ENCODE results near the gene RBBP9.
"Not testable (repeated sequence)": the region's sequence is repeated elsewhere in the genome, so short reads cannot be mapped to it uniquely, and the experiment has no call there.

RBBP9 gene

DNA sequence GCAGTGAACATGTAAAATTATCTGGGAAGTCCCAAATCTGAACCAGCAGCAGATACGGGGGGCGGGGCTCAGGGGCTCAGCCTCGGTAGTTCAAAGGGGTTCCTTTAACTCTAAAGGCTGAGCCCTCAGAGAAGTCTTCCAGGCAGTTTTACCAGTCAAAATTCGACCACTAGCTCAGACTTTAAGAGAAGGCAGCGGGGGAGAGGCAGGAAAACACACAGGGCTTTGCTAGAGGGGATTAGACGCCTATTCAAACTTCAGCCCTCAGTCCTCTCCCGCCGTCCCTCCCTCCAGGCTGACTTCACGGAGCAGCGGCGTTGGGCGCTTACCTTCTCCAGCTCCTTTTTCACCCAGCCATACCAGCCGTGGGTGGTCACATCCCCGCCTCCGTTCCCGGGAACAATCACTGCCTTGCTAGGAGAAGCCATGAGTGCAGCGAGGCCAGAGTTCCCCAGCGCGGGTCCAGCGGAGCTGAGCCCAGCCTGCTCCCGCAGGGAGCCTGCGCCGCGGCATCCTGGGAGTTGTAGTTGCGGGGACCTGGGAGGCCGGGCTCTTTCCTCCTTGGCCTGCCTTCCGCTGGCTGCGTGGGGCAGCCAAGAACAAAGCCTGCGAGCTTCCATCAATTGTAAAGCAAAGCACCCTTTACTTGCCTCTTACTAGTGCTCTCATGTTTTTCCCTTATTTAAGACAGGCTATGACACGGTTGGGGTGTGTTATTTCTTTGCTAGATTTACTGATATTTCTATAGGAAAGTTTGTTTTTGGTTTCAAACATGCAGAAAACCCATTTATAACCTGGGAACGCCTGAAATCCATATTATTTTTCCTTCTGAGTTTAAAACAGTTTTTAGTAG is at the start of gene RBBP9:
TSS of gene RBBP9 (minus strand) at position 486 of the 853 bp plus-strand sequence. CDS start at position 428, 58 bp downstream.
- peak; percentile 43 for DNase-seq

DNA sequence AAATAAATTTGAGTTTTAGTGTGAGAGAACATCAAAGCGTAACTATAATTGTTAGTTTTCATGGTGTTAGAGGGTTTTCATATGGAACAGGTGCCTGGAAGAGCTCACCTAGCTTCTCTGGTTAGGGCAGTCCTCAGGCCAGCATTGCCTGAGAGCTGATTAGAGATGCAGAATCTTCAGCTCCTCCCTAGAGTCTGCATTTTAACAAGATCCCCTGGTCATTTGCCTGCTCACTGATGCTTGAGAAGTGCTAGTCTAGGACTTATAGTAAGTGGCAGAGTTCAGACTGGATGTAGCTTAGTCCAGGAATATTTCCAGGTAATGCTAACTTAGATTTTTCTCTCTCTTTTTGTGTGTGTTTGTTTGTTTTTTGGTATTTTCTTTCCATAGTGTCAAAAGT is 48.5 kb upstream of the RBBP9 start:
- no peak for DNase-seq

DNA sequence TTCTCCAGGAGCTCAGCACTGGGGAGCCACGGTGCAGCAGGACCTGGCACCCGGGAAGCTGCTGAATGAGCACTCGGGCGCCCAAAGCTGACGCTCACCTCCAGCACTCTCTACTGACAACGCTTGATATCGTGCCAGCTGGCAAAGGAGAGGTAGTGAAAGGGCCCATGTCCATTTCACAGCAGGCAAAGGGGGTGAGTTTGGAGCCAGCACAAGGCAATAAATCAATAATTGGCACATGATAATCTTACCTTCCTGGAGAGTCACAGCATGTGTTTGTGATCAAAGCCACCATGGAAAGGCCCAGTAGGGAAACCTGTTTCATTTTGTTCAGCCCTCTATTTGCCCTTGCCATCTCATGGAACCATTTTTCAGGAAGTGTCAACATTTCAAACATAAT is 46.9 kb upstream of the RBBP9 start:
- DNase-seq = no peak

DNA sequence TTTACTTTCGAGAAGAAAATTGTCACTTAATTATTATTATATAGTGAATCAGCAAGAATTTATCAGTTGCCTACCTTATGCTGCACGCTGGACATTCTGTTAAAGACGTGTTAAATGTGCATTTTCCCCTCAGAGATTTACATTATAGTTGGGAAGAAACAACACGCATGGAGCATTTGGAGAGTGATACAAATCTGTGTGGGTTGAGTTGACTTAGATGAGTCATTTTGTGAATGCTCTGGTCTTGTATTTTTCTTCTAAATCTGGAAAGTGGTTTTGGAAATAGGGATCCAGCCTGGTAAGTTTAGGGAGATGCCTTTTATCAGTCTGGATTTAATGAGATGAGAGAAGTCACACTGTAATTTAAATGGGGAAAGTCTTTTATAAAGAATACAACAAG is 46.2 kb upstream of the RBBP9 start:
- DNase-seq = no peak

DNA sequence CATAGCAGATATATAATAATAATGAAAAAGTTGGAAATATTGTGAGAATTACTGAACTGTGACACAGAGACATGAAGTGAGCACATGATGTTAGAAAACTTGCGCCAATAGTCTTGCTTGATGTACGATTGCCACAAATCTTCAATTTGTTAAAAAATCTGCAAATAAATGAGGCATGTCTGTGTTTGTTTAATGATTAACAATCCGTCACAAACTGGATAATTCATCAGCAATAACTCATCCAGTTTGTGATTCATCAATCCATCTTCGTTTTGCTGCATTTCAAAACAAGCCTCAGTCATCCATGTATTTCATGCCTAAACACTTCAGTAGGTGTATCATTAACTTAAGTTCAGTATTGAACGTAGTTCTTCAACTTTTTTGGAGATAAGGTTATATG is 44.7 kb upstream of the RBBP9 start:
- no peak for DNase-seq

DNA sequence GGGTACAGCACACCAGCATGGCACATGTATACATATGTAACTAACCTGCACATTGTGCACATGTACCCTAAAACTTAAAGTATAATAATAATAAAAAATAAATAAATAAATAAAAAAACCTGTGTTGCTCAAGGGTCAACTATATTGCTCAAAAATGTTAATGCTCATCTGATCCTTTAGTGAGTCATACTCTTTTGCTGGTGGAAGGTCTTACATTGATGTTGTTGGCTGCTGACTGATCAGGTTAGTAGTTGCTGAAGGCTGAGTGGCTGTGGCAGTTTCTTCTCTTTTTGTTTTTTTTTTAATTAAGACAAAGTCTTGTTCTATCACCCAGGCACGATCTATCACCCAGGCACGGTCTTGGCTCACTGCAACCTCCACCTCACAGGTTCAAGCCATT is 40.6 kb upstream of the RBBP9 start:
- no peak for DNase-seq

DNA sequence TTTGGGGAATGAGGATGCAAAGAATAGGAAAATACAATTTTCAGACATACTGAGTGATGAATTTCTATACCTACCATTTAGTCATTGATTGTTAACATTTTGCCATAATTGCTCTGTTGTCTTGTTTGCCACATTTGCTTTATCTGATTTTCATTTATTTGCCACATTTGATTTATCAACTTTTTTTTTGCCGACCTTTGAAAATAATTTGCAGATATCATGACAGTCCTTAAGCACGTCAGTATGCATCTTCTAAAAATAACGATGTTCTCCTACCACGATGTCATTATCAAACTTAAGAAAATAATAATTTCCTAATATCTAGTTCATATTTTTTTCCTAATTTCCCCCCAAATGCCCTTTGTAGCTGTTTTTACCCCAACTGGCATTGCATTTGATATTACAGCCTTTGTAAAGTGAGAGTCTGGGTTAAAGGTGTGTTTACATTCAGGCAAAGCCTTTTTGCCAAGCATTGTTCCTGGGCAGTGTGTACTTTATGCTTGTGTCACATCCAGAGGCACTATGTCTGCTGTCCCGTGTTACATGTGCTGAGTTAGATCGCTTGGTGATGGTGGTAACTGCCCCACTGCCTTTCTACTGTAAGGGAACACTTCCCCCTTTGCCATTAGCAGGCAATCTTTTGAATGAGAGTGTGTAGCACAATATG is 37.1 kb upstream of the RBBP9 start:
- DNase-seq = no peak

DNA sequence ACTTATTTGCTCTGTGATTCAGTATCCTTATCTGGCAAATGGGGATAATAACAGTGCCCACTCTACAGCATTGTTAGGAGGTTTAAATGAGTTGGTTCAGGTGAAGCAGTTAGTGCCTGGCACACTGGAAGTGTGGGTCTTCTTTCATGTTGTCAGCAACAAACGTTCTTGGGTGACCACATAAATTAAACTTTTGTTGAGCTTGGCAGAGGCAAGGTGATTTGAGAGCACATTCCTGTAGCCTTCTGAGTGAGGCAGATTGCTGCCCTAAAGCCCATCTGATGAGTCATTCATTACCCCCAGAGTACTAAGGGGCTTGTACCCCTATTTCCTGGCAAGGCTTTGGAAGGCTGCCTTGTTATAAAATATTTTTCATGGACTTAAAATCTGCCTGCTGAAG is 36.5 kb upstream of the RBBP9 start:
- DNase-seq = no peak

DNA sequence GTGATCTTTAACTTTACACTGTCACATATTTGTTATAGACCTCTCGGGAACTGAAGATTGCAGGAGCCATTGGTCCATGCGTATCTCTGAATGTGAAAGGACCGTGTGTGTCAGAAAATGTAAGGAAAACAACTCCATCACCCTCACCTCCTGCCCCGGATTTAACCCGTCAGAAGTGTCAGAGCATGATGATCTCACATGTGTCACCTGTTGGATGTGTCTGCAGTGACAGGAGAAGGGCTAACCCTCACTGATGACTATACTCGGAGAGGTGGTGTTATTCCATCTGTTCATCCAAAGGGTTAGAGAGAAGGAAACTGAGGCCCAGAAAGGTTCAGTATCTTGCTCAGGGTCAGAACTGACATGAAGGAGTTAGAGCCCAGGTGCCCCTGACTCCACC is 35.6 kb upstream of the RBBP9 start:
- DNase-seq = no peak

DNA sequence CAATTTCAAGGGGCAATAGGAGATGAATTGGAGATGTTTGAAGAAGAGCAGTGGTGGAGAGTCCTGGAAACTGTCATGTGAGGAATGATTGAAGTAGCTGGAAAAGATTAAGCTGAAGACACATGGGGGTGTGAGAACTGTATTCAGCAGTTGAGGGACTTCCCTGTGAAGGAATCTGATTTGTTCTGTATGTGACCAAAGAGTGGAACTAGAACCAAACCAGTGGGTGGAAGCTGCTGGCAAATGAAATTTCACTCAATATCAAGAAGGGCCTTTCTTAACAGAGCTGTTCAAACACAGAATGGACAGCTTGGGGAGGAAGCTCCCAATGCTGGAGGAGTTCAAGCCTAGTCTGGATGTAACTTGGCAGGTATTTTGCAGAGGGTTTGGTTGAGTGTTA is 32.0 kb upstream of the RBBP9 start:
- DNase-seq = no peak

DNA sequence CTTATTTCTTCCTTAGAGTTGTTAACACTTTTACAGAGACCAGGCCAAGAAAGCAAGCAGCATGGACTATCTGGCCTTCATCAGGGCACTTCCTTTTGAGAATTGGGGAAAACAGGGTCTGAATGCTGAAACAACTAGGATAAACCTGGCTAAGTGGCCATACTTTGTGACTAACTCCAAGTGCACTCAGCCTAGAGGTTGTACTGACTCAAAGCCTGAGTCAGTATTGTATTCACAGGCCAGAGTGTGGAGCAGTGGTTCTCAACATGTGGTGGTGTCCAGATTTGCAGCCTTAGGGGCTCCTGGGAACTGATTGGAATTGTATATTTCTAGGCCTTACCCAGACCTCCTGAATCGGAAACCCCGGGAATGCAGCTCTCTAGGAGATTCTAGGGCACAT is 30.8 kb upstream of the RBBP9 start:
- DNase-seq = no peak

DNA sequence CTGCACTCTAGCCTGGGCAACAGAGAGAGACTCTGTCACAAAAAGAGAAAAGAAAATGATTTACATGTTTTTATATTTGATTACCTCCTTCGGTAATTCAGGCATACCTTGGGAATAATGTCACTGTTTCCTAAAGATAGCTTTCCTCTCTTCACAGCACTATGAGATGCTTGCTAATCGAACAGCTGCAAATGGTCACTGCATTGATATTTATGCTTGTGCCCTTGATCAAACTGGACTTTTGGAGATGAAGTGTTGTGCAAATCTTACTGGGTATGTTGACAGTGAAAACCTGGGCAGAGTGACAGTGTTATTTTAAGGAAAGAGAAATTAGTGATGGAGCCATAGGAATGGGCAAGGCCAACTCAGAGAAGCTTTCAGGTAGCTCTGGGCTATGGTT is 30.3 kb upstream of the RBBP9 start:
- DNase-seq = no peak

DNA sequence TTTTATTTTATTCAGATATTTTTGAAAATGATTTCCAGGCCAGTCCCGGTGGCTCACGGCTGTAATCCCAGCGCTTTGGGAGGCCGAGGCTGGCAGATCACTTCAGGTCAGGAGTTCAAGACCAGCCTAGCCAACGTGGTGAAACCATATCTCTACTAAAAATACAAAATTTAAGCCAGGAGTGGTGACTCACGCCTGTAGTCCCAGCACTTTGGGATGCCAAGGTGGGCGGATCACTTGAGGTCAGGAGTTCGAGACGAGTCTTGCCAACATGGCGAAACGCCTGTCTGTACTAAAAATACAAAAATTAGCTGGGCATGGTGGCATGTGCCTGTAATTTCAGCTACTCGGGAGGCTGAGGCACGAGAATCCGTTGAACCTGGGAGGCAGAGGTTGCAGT is 29.7 kb upstream of the RBBP9 start:
- DNase-seq = not testable (repeated sequence)

DNA sequence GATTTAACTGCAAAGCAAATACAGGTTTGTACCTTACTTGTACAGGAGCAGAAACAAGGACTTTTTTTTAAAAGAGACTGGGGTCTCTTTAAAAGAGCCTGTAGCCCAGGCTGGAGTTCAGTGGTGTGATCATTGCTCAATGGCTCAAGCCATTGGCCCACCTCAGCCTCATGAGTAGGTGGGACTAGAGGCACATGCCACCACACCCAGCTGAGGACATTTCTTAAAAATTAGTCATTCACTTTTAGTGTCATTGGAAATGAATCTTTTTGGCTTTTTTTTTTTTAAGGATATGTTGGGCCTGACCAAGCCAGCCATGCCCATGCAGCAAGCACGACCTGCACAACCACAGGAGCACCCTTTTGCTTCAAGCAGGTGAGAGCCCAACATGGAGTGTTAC is 27.6 kb upstream of the RBBP9 start:
- DNase-seq = no peak

DNA sequence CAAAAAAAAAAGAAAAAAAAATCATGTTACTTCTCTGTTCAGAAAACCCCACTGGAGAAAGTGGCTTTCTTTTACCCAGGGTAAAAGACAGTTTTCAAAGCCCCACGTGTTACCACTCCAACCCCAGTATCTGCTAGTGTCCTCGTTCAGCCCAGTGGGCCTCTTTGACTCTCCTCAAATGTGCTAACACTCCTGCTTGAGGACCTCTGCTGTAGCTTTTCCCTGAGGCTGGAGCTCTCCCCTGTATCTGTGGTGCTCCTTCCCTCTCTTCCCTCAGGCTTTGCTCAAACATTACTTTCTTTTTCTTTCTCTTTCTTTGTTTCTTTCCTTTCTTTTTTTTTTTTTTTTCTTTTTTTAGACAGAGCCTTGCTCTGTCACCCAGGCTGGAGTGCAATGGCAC is 26.0 kb upstream of the RBBP9 start:
- DNase-seq = no peak

DNA sequence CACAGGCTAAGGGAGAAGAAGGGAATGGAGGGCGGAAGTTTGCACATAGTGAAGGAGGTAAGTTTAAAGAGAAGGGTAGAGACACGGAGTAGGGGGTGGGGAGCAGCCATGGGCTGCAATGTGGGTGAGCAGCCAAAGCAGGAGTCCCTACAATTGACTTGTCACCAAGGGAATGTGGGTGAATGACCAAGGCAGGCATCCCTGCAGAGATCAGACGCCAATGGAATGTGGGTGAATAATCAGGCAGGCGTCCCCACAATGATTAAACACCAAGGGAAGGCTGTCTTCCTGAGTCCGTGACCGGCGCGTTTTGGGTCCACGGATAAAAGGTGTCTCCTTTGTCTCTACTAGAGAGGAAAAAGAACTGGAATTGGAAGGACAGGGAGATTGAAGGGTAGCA is 25.0 kb upstream of the RBBP9 start:
- DNase-seq = not testable (repeated sequence)

DNA sequence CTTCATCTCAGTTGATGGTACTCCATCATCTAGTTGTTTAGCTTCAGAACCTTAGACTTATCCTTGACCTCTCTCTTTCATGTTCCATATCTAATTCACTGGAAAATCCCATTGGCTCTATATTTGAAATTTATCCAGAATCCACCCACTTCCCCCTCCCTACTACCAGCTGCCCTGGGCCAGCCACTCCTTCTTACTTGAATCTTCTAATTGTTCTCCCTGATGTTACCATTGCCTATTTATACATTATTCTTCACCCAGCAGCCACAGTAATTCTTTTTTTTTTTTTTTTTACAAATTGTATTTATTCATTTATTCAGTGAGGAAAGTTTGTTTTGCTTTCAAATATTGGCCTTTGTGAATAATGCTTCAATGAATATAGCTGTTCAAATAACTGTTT is 18.9 kb upstream of the RBBP9 start:
- DNase-seq = no peak

DNA sequence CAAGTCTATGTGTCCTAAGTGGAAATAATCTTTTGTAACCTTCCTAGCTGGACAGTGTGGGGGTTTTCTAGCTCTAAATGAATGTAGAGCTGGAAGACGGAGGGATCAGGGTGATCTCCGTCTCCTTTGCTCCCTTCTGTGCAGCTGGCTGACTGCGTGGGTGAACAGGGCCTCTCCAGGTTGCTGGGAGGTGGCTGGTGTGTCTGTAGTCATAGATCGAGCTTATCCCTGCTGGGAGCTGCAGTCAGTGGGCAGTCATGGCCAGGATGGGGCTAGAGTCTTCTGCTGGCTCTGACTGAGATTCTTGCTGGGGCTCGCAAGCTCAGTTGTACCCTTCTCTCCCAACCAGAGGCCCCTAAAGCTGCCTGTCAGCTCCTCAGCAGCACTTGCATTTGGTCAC is 17.1 kb upstream of the RBBP9 start:
- DNase-seq = no peak

DNA sequence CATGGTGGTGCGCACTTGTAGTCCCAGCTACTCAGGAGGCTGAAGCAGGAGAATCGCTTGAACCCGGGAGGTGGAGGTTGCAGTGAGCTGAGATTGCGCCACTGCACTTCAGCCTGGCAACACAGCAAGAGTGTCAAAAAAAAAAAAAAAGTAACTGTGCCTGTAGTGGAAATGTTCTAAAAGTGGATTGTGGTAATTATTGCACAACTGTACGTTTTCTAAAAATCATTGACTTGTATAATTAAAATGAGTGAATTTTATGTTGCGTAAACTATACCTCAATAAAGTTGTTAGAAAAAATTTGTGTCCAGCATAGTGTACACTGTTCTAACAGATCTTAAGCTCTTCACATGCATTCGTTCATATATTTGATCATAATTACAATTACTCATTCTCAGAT is 16.2 kb upstream of the RBBP9 start:
- no peak for DNase-seq

DNA sequence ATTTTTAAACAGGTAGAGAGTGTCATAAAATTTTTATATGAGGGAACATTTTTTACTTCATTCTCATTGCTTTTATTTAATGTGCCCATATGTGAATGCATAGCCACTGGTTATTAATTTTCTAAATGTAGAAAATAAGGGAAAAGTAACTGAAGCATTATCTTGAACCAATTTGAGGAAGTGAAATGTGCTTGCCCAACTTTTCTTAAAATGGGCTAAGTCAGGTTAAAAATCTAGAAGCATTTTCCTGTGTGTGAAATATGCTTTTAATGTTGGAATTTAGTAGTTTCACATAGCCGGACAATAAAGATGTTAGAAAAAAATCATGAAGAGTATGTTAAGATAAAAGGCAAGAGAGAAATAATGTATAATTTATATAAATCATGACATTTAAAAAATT is 14.5 kb upstream of the RBBP9 start:
- DNase-seq = no peak

DNA sequence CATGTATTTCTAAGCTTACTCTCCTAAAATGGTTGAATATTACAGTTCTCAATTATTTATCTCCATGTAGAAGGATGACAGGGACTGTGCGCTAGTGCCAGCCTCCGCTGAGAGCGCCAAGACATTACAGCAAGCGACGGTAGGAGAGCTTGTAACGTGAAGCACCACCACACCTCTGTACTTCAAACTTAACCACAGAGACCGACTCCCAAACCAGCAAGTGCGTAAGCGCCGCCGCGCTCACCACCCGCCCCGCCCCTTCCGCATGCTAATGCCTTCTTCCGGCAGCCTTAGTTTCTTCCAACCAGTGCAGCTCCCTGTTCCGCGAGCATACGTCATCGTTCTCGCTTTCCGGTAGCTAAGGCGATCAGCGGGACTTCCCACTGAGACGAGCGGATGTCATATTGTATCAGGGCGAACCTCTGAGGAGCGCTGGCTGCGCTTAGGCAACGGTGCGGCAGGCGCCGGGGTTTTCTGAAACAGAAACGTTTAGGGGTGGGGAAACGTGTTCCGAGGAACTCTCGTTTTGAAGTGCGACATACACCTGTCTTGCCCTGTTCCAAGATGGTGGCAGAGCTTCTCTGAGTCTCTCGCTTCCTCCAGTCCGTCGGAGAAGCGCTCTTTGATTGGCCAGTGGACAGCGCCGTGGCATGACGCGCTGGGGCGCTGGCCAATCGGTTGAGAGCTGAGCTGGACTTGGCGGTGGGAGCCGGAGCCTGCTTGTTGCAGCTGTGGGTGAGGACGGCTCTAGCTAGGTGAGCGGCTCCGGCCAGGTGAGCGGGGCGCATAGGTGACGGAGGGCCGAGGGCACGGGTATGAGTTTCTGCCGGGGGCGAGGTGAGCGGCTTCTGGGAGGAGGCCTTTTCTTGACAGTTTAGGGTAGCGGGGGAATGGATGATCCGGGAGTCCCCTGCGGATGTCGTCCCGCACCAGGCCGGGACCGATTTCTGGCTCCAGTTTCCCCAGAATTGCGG is 10.5 kb upstream of the RBBP9 start, which contains the start of gene SEC23B:
TSS of gene SEC23B (plus strand) at position 723 of the 974 bp plus-strand sequence. CDS start 2,896 bp downstream, outside the sequence.
- peak; percentile 83 for DNase-seq

DNA sequence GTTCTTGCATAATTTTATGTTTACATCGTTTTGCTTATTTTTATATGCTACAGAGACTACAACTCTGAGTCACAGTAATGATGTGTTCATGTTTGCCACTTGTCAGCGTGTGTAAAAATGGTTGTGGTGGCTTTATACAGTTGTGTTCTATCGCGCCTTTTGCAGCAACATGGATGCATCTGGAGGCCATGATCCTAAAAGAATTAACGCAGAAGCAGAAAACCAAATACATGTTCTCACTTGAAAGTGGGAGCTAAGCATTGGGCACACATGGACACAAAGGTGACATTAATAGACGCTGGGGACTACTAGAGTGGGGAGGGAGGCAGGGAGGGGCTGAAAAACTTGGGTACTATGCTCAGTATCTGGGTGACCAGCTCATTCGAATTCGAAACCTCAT is 9.7 kb upstream of the RBBP9 start:
- DNase-seq = no peak

DNA sequence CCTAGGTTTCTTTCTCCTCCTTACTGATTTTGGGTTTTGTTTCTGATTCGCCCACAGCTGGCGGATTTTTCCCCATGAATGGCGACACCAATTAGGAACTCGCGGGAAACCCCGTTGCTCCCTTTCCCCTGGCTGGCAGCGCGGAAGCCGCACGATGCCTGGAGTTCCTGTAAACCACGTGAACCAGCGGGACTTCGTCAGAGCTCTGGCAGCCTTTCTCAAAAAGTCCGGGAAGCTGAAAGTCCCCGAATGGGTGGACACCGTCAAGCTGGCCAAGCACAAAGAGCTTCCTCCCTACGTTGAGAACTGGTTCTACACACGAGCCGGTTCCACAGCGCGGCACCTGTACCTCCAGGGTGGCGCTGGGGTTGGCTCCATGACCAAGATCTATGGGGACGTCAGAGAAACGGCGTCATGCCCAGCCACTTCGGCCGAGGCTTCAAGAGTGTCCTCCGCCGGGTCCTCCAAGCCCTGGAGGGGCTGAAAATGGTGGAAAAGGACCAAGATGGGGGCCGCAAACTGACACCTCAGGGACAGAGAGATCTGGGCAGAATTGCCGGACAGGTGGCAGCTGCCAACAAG is 7.5 kb upstream of the RBBP9 start:
- no peak for DNase-seq
